Smooth muscle cell (in vitro differentiated cells): ENCODE results near the gene RAB11FIP4. TPM values are rescaled to one million over a fixed set of nuclear protein-coding genes. Genes with fewer than 3 reads are reported as not detected.

ENCODE experiments used
- DNase-seq: peaks from one replicate; lab custom pipeline; 2025; ENCODE audit not compliant: unreplicated experiment; lab: John Stamatoyannopoulos, UW
- H2AFZ ChIP-seq: fragments of 200-600 bp; sonication (generic); 2 replicates; pipeline ENCODE4 v1.6.0; 2016; ENCODE audit warnings: antibody characterized with exemption, low read depth, mild to moderate bottlenecking
- H3F3A ChIP-seq: fragments of 200-600 bp; sonication (generic); 2 replicates; pipeline ENCODE4 v1.6.0; 2017; ENCODE audit warnings: antibody characterized with exemption, low read depth
- H3K27ac ChIP-seq: fragments of 200-600 bp; sonication (generic); 2 replicates; pipeline ENCODE4 v1.5.1; 2016; ENCODE audit warnings: low read depth, mild to moderate bottlenecking
- H3K27me3 ChIP-seq: fragments of 200-600 bp; sonication (generic); 2 replicates; pipeline ENCODE4 v1.6.1; 2016; ENCODE audit warnings: low read depth, mild to moderate bottlenecking
- H3K36me3 ChIP-seq: fragments of 200-600 bp; sonication (generic); 2 replicates; pipeline ENCODE4 v1.5.1; 2016; ENCODE audit warnings: low read depth
- H3K4me1 ChIP-seq: fragments of 200-600 bp; sonication (generic); 2 replicates; pipeline ENCODE4 v1.5.1; 2016; ENCODE audit warnings: low read depth
- H3K4me2 ChIP-seq: fragments of 200-600 bp; sonication (generic); 2 replicates; pipeline ENCODE4 v1.6.0; 2016; ENCODE audit warnings: mild to moderate bottlenecking
- H3K4me3 ChIP-seq: fragments of 200-600 bp; sonication (generic); 2 replicates; pipeline ENCODE4 v1.5.1; 2016; ENCODE audit warnings: mild to moderate bottlenecking
- H3K79me2 ChIP-seq: fragments of 200-600 bp; sonication (generic); 2 replicates; pipeline ENCODE4 v1.6.0; 2016; ENCODE audit warnings: low read depth, mild to moderate bottlenecking
- H3K9ac ChIP-seq: fragments of 200-600 bp; sonication (generic); 2 replicates; pipeline ENCODE4 v1.6.0; 2016; ENCODE audit warnings: low read depth
- H3K9me3 ChIP-seq: fragments of 200-600 bp; sonication (generic); replicated peaks from 2 replicates; pipeline ENCODE4 v1.5.1; 2016; ENCODE audit warnings: low read depth
- H4K20me1 ChIP-seq: fragments of 200-600 bp; sonication (generic); 2 replicates; pipeline ENCODE4 v1.6.0; 2016; ENCODE audit warnings: low read depth
- CTCF ChIP-seq: fragments of 200-600 bp; sonication (generic); IDR thresholded peaks from 2 replicates; pipeline ENCODE4 v1.5.1; 2017; ENCODE audit warnings: borderline replicate concordance, mild to moderate bottlenecking, antibody characterized with exemption; ENCODE audit not compliant: insufficient read depth, poor library complexity, severe bottlenecking
- WGBS: methylation state at CpG from one replicate; pipeline ENCODE4 v1.1.7; 2016; ENCODE audit warnings: low lambda C conversion rate; 5-methylcytosine and 5-hydroxymethylcytosine counted together
- polyA plus RNA-seq: library from polyadenylated mRNA; unstranded; fragments of >200 nt; fragmentation: Nextera tagmentation; extraction: Ambion mirVana; gene quantifications from 2 replicates; pipeline ENCODE4 v1.2.1, GENCODE V29; 2016
- total RNA-seq: library from RNA; depleted of rRNA; stranded (reverse); fragments of >200 nt; gene quantifications from 2 replicates; pipeline ENCODE4 v1.2.3, GENCODE V29; 2014

RAB11FIP4 gene
- total and polyA plus RNA-seq, 2 experiments from 2014 or later: 0.42 to 2.9 TPM

GRCh38 chr17:31524926-31525800 lies 133.7 kb downstream of the RAB11FIP4 start:
- no peaks in the 10 kb centered on the region for H3K9me3 ChIP-seq
- H3K4me1 ChIP-seq: no peaks in the 10 kb centered on the region
- H3K9ac ChIP-seq: no peak overlapping the region
- H3K36me3 ChIP-seq: no peaks in the 10 kb centered on the region
- H3K27me3 ChIP-seq: no peaks in the 10 kb centered on the region
- no peak overlapping the region for H3K4me3 ChIP-seq
- WGBS: 72% methylated on average over 30 of the region's 31 CpGs
- no peaks in the 10 kb centered on the region for H3F3A ChIP-seq
- peak; percentile 56 for DNase-seq
- no peak overlapping the region for H3K4me2 ChIP-seq
- H3K27ac ChIP-seq: no peak overlapping the region
- H3K79me2 ChIP-seq: no peaks in the 10 kb centered on the region
- H2AFZ ChIP-seq: no peak overlapping the region
- no peaks in the 10 kb centered on the region for H4K20me1 ChIP-seq
- TF ChIP-seq CTCF: peak; percentile 85

DNA sequence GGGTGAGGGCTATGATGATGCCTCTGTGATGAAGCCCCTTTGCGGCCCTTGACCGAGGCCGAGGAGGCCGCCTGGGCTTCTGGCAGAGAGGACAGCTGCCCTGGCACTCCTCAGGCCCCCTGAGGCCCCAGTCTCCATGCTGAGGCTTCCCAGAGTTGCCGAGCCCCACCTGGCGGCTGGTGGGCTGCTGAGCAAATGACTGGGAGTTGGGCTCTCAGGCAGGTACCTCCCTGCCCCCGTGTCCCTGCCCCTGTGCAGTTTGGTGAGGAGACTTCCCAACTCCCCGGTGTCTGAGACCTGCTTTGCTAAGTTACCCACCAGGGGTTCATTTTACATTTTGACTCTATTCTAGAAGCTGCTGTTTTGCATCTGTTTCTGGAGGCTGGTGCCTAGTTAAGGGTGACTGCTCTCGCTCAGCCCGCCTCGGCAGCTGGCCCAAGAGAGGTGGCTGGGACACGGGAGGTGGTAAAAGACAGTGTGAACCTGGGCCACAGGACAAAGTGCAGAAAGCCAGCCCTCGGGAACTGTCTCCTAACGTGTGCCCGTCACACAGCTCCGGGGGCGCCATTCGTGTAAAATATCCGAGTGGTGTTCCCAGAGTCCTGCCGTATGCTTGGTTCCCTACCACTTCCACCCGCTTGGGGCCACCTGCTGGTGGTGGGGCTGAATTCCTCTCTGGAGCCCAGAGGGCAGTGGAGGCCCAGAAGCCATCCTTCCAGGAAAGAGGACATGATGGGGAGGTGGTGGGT lies 134.5 kb downstream of the RAB11FIP4 start:
- no peaks in the 10 kb centered on the region for H3F3A ChIP-seq
- H3K4me2 ChIP-seq: no peak overlapping the region
- H3K79me2 ChIP-seq: no peaks in the 10 kb centered on the region
- no peaks in the 10 kb centered on the region for H3K9me3 ChIP-seq
- H3K36me3 ChIP-seq: no peaks in the 10 kb centered on the region
- H4K20me1 ChIP-seq: no peaks in the 10 kb centered on the region
- H3K9ac ChIP-seq: no peak overlapping the region
- H3K4me3 ChIP-seq: no peak overlapping the region
- no peak overlapping the region for H3K27ac ChIP-seq
- H3K4me1 ChIP-seq: no peaks in the 10 kb centered on the region
- 87% methylated on average over 21 of the region's 21 CpGs for WGBS
- no peak overlapping the region for H2AFZ ChIP-seq
- no peaks in the 10 kb centered on the region for H3K27me3 ChIP-seq
- no peak for DNase-seq
- peak; percentile 22 for TF ChIP-seq CTCF

- no peak overlapping the region for H3K27ac ChIP-seq
- H3K9me3 ChIP-seq: no peaks in the 10 kb centered on the region
- H3F3A ChIP-seq: no peaks in the 10 kb centered on the region
- H3K9ac ChIP-seq: no peak overlapping the region
- H3K4me2 ChIP-seq: no peak overlapping the region
- H3K4me3 ChIP-seq: no peak overlapping the region
- 53% methylated on average over 5 of the region's 5 CpGs for WGBS
- no peak for TF ChIP-seq CTCF
- no peak for DNase-seq
- no peaks in the 10 kb centered on the region for H3K27me3 ChIP-seq
- H3K79me2 ChIP-seq: no peaks in the 10 kb centered on the region
- no peak overlapping the region for H2AFZ ChIP-seq
- no peaks in the 10 kb centered on the region for H3K4me1 ChIP-seq
- no peaks in the 10 kb centered on the region for H4K20me1 ChIP-seq
- no peaks in the 10 kb centered on the region for H3K36me3 ChIP-seq
Measured at GRCh38 chr17:31527606-31528005, 136.1 kb downstream of the RAB11FIP4 start.
